ENCODE measurements around the gene GLP1R. TPM values are rescaled to one million over a fixed set of nuclear protein-coding genes. Genes with fewer than 3 reads are reported as not detected.

The GLP1R gene
- total RNA-seq, 2 donors from 2014 or later, result 0.15 TPM; not detected in 1

DNA sequence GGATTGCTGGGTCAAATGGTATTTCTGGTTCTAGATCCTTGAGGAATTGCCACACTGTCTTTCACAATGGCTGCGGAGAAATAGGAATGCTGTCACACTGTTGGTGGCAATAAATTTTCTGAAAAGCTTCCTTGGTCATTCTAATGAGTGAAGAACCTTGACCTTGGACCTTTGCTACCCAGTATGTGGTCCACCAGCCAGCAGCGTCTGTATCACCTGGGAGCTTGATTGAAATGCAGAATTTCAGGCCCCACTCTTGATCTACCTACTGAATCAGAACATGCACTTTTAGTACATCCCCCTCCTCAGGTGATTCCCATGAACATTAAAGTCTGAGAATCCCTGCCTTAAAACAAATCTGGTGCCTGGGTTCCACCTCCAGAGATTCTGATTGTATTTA, 27.5 kb upstream of the GLP1R start:
- H3K9me3 ChIP-seq (ENCODE audit: control insufficient read depth, low read length), result no peaks in the 10 kb centered on the region
- Mint-ChIP-seq H3K4me1 (peaks cover 1% of the 10 kb centered on the region), H3K27me3 (ENCODE audit: insufficient read depth) (no peaks in the 10 kb centered on the region), H3K9me3 (no peaks in the 10 kb centered on the region), H3K4me3 (no peak overlapping the region), H3K27ac (no peak overlapping the region), H3K36me3 (ENCODE audit: low read depth) (no peaks in the 10 kb centered on the region)
- no peak overlapping the region for H3K9ac ChIP-seq (ENCODE audit: extremely low read depth, low read length, poor library complexity, severe bottlenecking)
- no peak for DNase-seq
- no peak overlapping the region for H3K27ac ChIP-seq (ENCODE audit: low read depth, low read length)
- no peaks in the 10 kb centered on the region for H3K4me1 ChIP-seq (ENCODE audit: control insufficient read depth, insufficient read depth, low read length)
- no peaks in the 10 kb centered on the region for H3K27me3 ChIP-seq (ENCODE audit: control insufficient read depth, insufficient read depth, low read length, poor library complexity, severe bottlenecking)
- 64 to 66% methylated on average over 2 of the region's 2 CpGs for WGBS, 2 experiments (ENCODE audit: insufficient coverage in 1 of 2, insufficient read length in 1 of 2)
- H3K36me3 ChIP-seq (ENCODE audit: control insufficient read depth, insufficient read depth, low read length), result no peaks in the 10 kb centered on the region
- TF ChIP-seq, protein P1, sequence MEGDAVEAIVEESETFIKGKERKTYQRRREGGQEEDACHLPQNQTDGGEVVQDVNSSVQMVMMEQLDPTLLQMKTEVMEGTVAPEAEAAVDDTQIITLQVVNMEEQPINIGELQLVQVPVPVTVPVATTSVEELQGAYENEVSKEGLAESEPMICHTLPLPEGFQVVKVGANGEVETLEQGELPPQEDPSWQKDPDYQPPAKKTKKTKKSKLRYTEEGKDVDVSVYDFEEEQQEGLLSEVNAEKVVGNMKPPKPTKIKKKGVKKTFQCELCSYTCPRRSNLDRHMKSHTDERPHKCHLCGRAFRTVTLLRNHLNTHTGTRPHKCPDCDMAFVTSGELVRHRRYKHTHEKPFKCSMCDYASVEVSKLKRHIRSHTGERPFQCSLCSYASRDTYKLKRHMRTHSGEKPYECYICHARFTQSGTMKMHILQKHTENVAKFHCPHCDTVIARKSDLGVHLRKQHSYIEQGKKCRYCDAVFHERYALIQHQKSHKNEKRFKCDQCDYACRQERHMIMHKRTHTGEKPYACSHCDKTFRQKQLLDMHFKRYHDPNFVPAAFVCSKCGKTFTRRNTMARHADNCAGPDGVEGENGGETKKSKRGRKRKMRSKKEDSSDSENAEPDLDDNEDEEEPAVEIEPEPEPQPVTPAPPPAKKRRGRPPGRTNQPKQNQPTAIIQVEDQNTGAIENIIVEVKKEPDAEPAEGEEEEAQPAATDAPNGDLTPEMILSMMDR (conservative IDR thresholded peaks at IDR 0.05), result no peak
- no peak overlapping the region for H3K4me3 ChIP-seq (ENCODE audit: low read length)

DNA sequence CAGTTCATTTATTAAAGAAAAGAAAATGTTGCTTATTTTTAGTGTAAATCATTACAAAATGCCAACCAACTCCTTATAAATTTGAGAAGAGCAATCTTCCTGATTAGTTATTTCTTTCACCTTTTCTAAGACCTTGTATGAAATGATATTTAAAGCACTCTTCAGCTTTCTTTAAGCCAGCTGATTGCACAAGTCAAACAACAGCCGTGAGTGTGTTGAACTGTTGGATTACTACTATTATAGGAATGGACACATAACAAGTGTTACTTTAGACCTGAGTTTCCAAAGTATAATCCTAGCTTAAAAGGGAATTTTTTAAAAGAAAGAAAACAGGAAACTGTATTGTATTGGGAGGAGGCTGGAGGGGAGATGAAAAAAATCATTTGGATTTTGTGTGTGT, 26.8 kb upstream of the GLP1R start:
- Mint-ChIP-seq H3K4me3 (no peak overlapping the region), H3K9me3 (no peaks in the 10 kb centered on the region), H3K4me1 (peaks cover 7% of the 10 kb centered on the region), H3K27ac (no peak overlapping the region), H3K27me3 (ENCODE audit: insufficient read depth) (no peaks in the 10 kb centered on the region), H3K36me3 (ENCODE audit: low read depth) (no peaks in the 10 kb centered on the region)
- H3K36me3 ChIP-seq (ENCODE audit: control insufficient read depth, insufficient read depth, low read length), result no peaks in the 10 kb centered on the region
- no peak overlapping the region for H3K27ac ChIP-seq (ENCODE audit: low read depth, low read length)
- no peak overlapping the region for H3K4me3 ChIP-seq (ENCODE audit: low read length)
- 100% methylated on average over 1 of the region's 1 CpG; no CpG with 5 or more reads in 1 of the 2 experiments for WGBS, 2 experiments (ENCODE audit: insufficient coverage in 1 of 2, insufficient read length in 1 of 2)
- H3K4me1 ChIP-seq (ENCODE audit: control insufficient read depth, insufficient read depth, low read length), result no peaks in the 10 kb centered on the region
- no peak for DNase-seq
- H3K27me3 ChIP-seq (ENCODE audit: control insufficient read depth, insufficient read depth, low read length, poor library complexity, severe bottlenecking), result no peaks in the 10 kb centered on the region
- no peak overlapping the region for H3K9ac ChIP-seq (ENCODE audit: extremely low read depth, low read length, poor library complexity, severe bottlenecking)
- TF ChIP-seq, protein P1 (conservative IDR thresholded peaks at IDR 0.05), result no peak
- no peaks in the 10 kb centered on the region for H3K9me3 ChIP-seq (ENCODE audit: control insufficient read depth, low read length)

DNA sequence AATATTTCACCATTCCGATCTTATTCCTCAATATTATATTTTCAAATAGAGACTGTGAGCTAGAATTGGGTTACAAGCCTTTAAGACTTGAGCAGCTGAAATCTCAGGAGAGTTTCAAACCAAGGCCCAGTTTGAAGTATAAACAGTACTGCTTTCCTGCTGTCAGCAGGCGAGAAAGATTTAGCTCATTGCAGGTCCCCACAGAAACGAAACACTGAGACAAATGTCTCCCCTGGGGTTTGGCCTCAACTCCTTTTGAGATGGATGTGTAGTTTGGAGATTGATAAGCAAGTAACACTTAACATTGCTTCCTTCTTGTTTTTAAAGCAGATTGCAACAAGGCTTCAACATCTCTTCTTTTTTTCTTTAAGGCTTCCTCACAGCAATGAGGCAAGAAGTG, 22.4 kb upstream of the GLP1R start:
- no peak overlapping the region for H3K9ac ChIP-seq (ENCODE audit: extremely low read depth, low read length, poor library complexity, severe bottlenecking)

More for the DNA sequence above, 22.4 kb upstream of the GLP1R start:
- Histone ChIP-seq H3K27me3 (ENCODE audit: control insufficient read depth, insufficient read depth, low read length, poor library complexity, severe bottlenecking) (no peaks in the 10 kb centered on the region), H3K36me3 (ENCODE audit: control insufficient read depth, insufficient read depth, low read length) (no peaks in the 10 kb centered on the region), H3K9me3 (ENCODE audit: control insufficient read depth, low read length) (no peaks in the 10 kb centered on the region), H3K4me1 (ENCODE audit: control insufficient read depth, insufficient read depth, low read length) (no peaks in the 10 kb centered on the region), H3K27ac (ENCODE audit: low read depth, low read length) (no peak overlapping the region), H3K4me3 (ENCODE audit: low read length) (no peak overlapping the region)
- no peak for DNase-seq
- 72 to 83% methylated on average over 1 to 3 of the region's 3 CpGs for WGBS, 2 experiments (ENCODE audit: insufficient coverage in 1 of 2, insufficient read length in 1 of 2)
- H3K36me3 Mint-ChIP-seq (ENCODE audit: low read depth), result no peaks in the 10 kb centered on the region
- peaks cover 1% of the 10 kb centered on the region for H3K27me3 Mint-ChIP-seq (ENCODE audit: insufficient read depth)
- TF ChIP-seq, protein P1 (conservative IDR thresholded peaks at IDR 0.05), result no peak
- H3K4me3 Mint-ChIP-seq, result no peak overlapping the region
- no peak overlapping the region for H3K27ac Mint-ChIP-seq
- H3K9me3 Mint-ChIP-seq, result no peaks in the 10 kb centered on the region
- peaks cover 14% of the 10 kb centered on the region for H3K4me1 Mint-ChIP-seq

Data from endodermal cell (in vitro differentiated cells).